K562 (cell line): ENCODE results near the gene SULT1A2. TPM values are rescaled to one million over a fixed set of nuclear protein-coding genes. Genes with fewer than 3 reads are reported as not detected.

Source experiments
- ATAC-seq: fragments of 200-7000 bp; cut with Tn5 transposase; 3 replicates; pipeline ENCODE4 v1.9.1; 2020; ENCODE audit warnings: moderate library complexity
- BruUV-seq: library from RNA; stranded (reverse); fragments of 400-500 nt; replicated peaks from 2 replicates; lab custom pipeline; 2021; lab: Mats Ljungman, UMichigan
- CTCF ChIA-PET: fragments of 300-600 bp; formaldehyde crosslinking; extraction: SDS; loops from one replicate; lab custom pipeline; 2021; ENCODE audit warnings: low intra/inter-chr PET ratio; lab: Yijun Ruan, JAX
- POLR2A ChIA-PET: fragments of 300-600, 350-650 bp; sonication (Branson Sonifier 250); formaldehyde crosslinking; extraction: SDS; loops from one replicate; lab custom pipeline; 2021; ENCODE audit warnings: antibody characterized with exemption, inconsistent platforms; lab: Yijun Ruan, JAX
- DNase-seq, 4 experiments: peaks; one replicate each; pipeline versions ENCODE4 v3.0.0 to v3.0.0-alpha.2; 2011 to 2018; ENCODE audit warnings: low spot score in 3 of 4, mixed read lengths in 3 of 4; ENCODE audit errors: extremely low read depth in 1 of 4
- FAIRE-seq: peaks from 2 replicates; lab custom pipeline; 2011; peaks lifted over from hg19 to GRCh38; lab: Jason Lieb, UNC
- H2AFZ ChIP-seq: 2 replicates; pipeline ENCODE4 v1.6.0; 2011; ENCODE audit warnings: low read depth, low read length, control low read depth, inconsistent platforms
- H3K27ac ChIP-seq: fragments of 200-600 bp; 3 replicates; pipeline ENCODE4 v1.8.0; 2011; ENCODE audit warnings: low read depth, mild to moderate bottlenecking, control low read depth, inconsistent platforms, low read length, moderate library complexity, mixed read lengths; ENCODE audit errors: extremely low read depth
- H3K27me3 ChIP-seq, 2 experiments: fragments of 300-600 bp in 1 of 2; 2 replicates in 1 of 2; 3 replicates in 1 of 2; pipeline versions ENCODE4 v1.6.0 to v1.8.0; 2011; ENCODE audit warnings: inconsistent platforms in 2 of 2, low read length in 2 of 2, mild to moderate bottlenecking in 1 of 2, mixed read lengths in 1 of 2, moderate library complexity in 1 of 2; ENCODE audit not compliant: control insufficient read depth in 2 of 2, insufficient read depth in 2 of 2
- H3K36me3 ChIP-seq: fragments of 300-600 bp; 3 replicates; pipeline ENCODE4 v1.8.0; 2011; ENCODE audit warnings: mild to moderate bottlenecking, low read length, inconsistent platforms; ENCODE audit not compliant: control insufficient read depth, insufficient read depth
- H3K4me1 ChIP-seq, 2 experiments: fragments of 200-600 bp in 1 of 2; replicated peaks in 1 of 2; 2 replicates in 1 of 2; 3 replicates in 1 of 2; pipeline versions ENCODE4 v1.5.1 to v1.8.0; 2011; ENCODE audit warnings: inconsistent platforms in 2 of 2, low read length in 2 of 2, mild to moderate bottlenecking in 1 of 2, mixed read lengths in 1 of 2, moderate library complexity in 1 of 2; ENCODE audit not compliant: control insufficient read depth in 2 of 2, insufficient read depth in 2 of 2
- H3K4me2 ChIP-seq: 2 replicates; pipeline ENCODE4 v1.6.1; 2011; ENCODE audit warnings: low read length, control low read depth, inconsistent platforms, mixed read lengths; ENCODE audit not compliant: insufficient read depth
- H3K4me3 ChIP-seq: fragments of 200-600 bp; sonication (generic), shearing (Covaris generic); 2 replicates; pipeline ENCODE4 v1.5.1; 2016; ENCODE audit warnings: control low read depth, inconsistent platforms
- H3K79me2 ChIP-seq: fragments of 200-600 bp; 3 replicates; pipeline ENCODE4 v1.8.0; 2011; ENCODE audit warnings: low read length, inconsistent platforms; ENCODE audit not compliant: control insufficient read depth, insufficient read depth
- H3K9ac ChIP-seq, 2 experiments: 2 replicates each; pipeline versions ENCODE4 v1.6.0 to v1.6.1; 2011; ENCODE audit warnings: low read depth in 2 of 2, low read length in 2 of 2, control low read depth in 1 of 2, inconsistent platforms in 1 of 2, mild to moderate bottlenecking in 1 of 2, mixed read lengths in 1 of 2; ENCODE audit not compliant: insufficient read depth in 1 of 2
- H3K9me1 ChIP-seq: one replicate; pipeline ENCODE4 v1.6.0; 2011; ENCODE audit warnings: inconsistent platforms, mild to moderate bottlenecking, low read length, moderate library complexity; ENCODE audit not compliant: control insufficient read depth, insufficient read depth
- H3K9me3 ChIP-seq: replicated peaks from 2 replicates; pipeline ENCODE4 v1.5.1; 2011; ENCODE audit warnings: low read depth, low read length, inconsistent platforms; ENCODE audit not compliant: control insufficient read depth, insufficient read depth
- H4K20me1 ChIP-seq: replicated peaks from 2 replicates; pipeline ENCODE4 v1.6.1; 2011; ENCODE audit warnings: low read length, inconsistent platforms, mixed read lengths; ENCODE audit not compliant: control insufficient read depth, insufficient read depth
- CHCHD3 ChIP-seq: fragments of 250-450 bp; sonication (Bioruptor Pico); IDR thresholded peaks from 2 replicates; pipeline ENCODE4 v2.1.2; 2022; ENCODE audit warnings: mild to moderate bottlenecking
- FOXP1 ChIP-seq: sonication (generic); formaldehyde crosslinking; IDR thresholded peaks from 2 replicates; pipeline ENCODE4 v1.8.0; 2022; ENCODE audit warnings: mild to moderate bottlenecking, missing genetic modification reagents
- GTF2A2 ChIP-seq: IDR thresholded peaks from 2 replicates; pipeline ENCODE4 v1.6.1; 2016; ENCODE audit warnings: mild to moderate bottlenecking, missing genetic modification characterization, missing compliant biosample characterization
- HEY1 ChIP-seq: fragments of 250-450 bp; sonication (Bioruptor Pico); IDR thresholded peaks from 2 replicates; pipeline ENCODE4 v1.5.0; 2020; ENCODE audit warnings: mild to moderate bottlenecking, moderate library complexity, borderline replicate concordance
- KDM1A ChIP-seq, 2 experiments: fragments of 450-650 bp; IDR thresholded peaks; 2 replicates each; pipeline ENCODE4 v1.6.1; 2016; ENCODE audit warnings: mild to moderate bottlenecking in 2 of 2
- KLF1 ChIP-seq: fragments of 450-650 bp; IDR thresholded peaks from 2 replicates; pipeline ENCODE4 v1.6.1; 2016; ENCODE audit warnings: missing genetic modification characterization, missing compliant biosample characterization
- NFXL1 ChIP-seq: fragments of 450-650 bp; formaldehyde crosslinking; IDR thresholded peaks from 2 replicates; pipeline ENCODE4 v1.4.0; 2021; ENCODE audit warnings: mild to moderate bottlenecking
- NR2F6 ChIP-seq: fragments of 450-650 bp; formaldehyde crosslinking; IDR thresholded peaks from 2 replicates; pipeline ENCODE4 v1.4.0; 2020; ENCODE audit warnings: mild to moderate bottlenecking
- SMAD4 ChIP-seq: fragments of 250-450 bp; sonication (Bioruptor Pico); conservative IDR thresholded peaks from 2 replicates; pipeline ENCODE4 v1.8.0; 2021; ENCODE audit warnings: inconsistent platforms, mild to moderate bottlenecking, moderate library complexity
- SNIP1 ChIP-seq: fragments of 450-650 bp; IDR thresholded peaks from 2 replicates; pipeline ENCODE4 v1.7.1; 2017; ENCODE audit warnings: low read depth, mild to moderate bottlenecking
- TAL1 ChIP-seq: fragments of 450-650 bp; IDR thresholded peaks from 2 replicates; pipeline ENCODE4 v1.6.1; 2016; ENCODE audit warnings: mild to moderate bottlenecking
- ZNF140 ChIP-seq: fragments of 250-450 bp; sonication (Bioruptor Pico); IDR thresholded peaks from 2 replicates; pipeline ENCODE4 v1.8.0; 2021; ENCODE audit warnings: moderate library complexity, mild to moderate bottlenecking, inconsistent platforms
- ZNF174 ChIP-seq: fragments of 250-450 bp; sonication (Bioruptor Pico); IDR thresholded peaks from 2 replicates; pipeline ENCODE4 v1.4.0; 2020; ENCODE audit warnings: mild to moderate bottlenecking
- ZNF707 ChIP-seq: fragments of 250-450 bp; sonication (Bioruptor Pico); conservative IDR thresholded peaks from 2 replicates; pipeline ENCODE4 v1.8.0; 2022; ENCODE audit warnings: inconsistent platforms, mild to moderate bottlenecking, moderate library complexity
- WGBS: fragments of 100-300 bp; shearing (Covaris generic); methylation state at CpG from one replicate; pipeline ENCODE4 v1.1.6; 2016; ENCODE audit warnings: low coverage, mixed read lengths; ENCODE audit not compliant: insufficient coverage; ENCODE audit errors: missing lambda C conversion rate; 5-methylcytosine and 5-hydroxymethylcytosine counted together
- in situ Hi-C: fragments of 300-500 bp; cut with MboI; formaldehyde crosslinking; loops from 4 replicates; pipeline ENCODE4 v1.15.0; 2018; ENCODE audit warnings: inconsistent platforms, mixed read lengths
- intact Hi-C: fragments of 100-400 bp; cut with micrococcal nuclease; formaldehyde crosslinking; loops from 2 replicates; pipeline ENCODE4 v1.14.2; 2022
- polyA plus RNA-seq, 8 experiments: library from polyadenylated mRNA; depleted of rRNA in 4 of 8; stranded (reverse) in 5 of 8; unstranded in 3 of 8; fragments of >200 nt; fragmentation: Nextera tagmentation in 2 of 8; fragmentation: Illumina TruSeq in 1 of 8; extraction: Ambion mirVana in 2 of 8; extraction: Trizol in 1 of 8; gene quantifications; 2 replicates each; pipeline versions ENCODE4 v1.2.1 to v1.2.3, GENCODE V29; 2011 to 2014; ENCODE audit warnings: inconsistent platforms in 1 of 8, missing spikeins in 1 of 8
- total RNA-seq, 7 experiments: library from RNA; depleted of rRNA in 6 of 7; stranded (reverse); fragments of >200 nt in 6 of 7; fragmentation: Illumina TruSeq in 2 of 7; extraction: Trizol in 2 of 7; gene quantifications; 2 replicates each; pipeline versions ENCODE4 v1.2.1 to v1.2.3, GENCODE V29; 2011 to 2021; ENCODE audit warnings: low replicate concordance in 1 of 7
- TF ChIP-seq, protein P1 (sequence below): fragments of 200-800 bp; sonication (Bioruptor generic); IDR thresholded peaks from 2 replicates; pipeline ENCODE4 v1.6.1; 2017; ENCODE audit warnings: missing genetic modification characterization, missing compliant biosample characterization
- TF ChIP-seq, protein P2 (sequence below), 2 experiments: fragments of 150-350 bp in 1 of 2; IDR thresholded peaks; 2 replicates each; pipeline ENCODE4 v1.6.1; 2012 to 2016; ENCODE audit warnings: low read depth in 2 of 2, low read length in 2 of 2, mild to moderate bottlenecking in 1 of 2, moderate library complexity in 1 of 2
- TF ChIP-seq, protein P3 (sequence below): IDR thresholded peaks from 2 replicates; pipeline ENCODE4 v1.6.1; 2014; ENCODE audit warnings: antibody characterized with exemption

The SULT1A2 gene
- total and polyA plus RNA-seq, 9 of the 15 experiments (the other 6 are each of a cell fraction or from before 2014, with no cell fraction given), result 0.73 to 3.2 (median 1.7) TPM

DNA sequence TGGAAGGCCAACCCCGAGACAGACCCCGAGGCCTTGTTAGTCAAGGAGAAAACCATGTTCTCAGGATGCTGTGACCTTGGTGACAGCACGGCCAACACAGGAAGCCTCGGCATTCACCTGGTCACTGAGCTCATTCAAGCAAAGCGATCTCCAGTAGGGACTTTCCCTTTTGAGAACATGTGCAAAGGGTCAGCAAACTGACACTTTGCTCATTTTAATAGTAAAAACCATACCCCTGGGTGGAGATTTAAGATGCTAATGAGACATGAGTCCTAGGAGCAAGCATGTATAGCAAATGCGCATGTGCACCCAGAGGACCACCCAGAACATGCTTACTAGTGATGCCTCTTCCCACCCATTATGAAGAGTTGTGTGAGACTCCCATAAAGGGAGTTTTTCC lies 5.7 kb upstream of the SULT1A2 start:
- peak; percentile 26 for FAIRE-seq
- CTCF ChIA-PET, result no interaction called here
- no peak for TF ChIP-seq KLF1 (tag)
- TF ChIP-seq HEY1 (CRISPR knock-in tag), result no peak
- TF ChIP-seq ZNF174 (CRISPR knock-in tag), result no peak
- TF ChIP-seq NFXL1, result no peak
- TF ChIP-seq TAL1, result no peak
- no peak for TF ChIP-seq GTF2A2
- TF ChIP-seq NR2F6, result no peak
- no peak for TF ChIP-seq FOXP1 (CRISPR knock-in tag)
- TF ChIP-seq, protein P1, sequence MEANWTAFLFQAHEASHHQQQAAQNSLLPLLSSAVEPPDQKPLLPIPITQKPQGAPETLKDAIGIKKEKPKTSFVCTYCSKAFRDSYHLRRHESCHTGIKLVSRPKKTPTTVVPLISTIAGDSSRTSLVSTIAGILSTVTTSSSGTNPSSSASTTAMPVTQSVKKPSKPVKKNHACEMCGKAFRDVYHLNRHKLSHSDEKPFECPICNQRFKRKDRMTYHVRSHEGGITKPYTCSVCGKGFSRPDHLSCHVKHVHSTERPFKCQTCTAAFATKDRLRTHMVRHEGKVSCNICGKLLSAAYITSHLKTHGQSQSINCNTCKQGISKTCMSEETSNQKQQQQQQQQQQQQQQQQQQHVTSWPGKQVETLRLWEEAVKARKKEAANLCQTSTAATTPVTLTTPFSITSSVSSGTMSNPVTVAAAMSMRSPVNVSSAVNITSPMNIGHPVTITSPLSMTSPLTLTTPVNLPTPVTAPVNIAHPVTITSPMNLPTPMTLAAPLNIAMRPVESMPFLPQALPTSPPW (CRISPR knock-in tag), result no peak
- TF ChIP-seq KDM1A (IDR thresholded peaks at IDR 0.05), result no peak
- no peak for TF ChIP-seq ZNF140 (CRISPR knock-in tag)
- TF ChIP-seq, protein P2, sequence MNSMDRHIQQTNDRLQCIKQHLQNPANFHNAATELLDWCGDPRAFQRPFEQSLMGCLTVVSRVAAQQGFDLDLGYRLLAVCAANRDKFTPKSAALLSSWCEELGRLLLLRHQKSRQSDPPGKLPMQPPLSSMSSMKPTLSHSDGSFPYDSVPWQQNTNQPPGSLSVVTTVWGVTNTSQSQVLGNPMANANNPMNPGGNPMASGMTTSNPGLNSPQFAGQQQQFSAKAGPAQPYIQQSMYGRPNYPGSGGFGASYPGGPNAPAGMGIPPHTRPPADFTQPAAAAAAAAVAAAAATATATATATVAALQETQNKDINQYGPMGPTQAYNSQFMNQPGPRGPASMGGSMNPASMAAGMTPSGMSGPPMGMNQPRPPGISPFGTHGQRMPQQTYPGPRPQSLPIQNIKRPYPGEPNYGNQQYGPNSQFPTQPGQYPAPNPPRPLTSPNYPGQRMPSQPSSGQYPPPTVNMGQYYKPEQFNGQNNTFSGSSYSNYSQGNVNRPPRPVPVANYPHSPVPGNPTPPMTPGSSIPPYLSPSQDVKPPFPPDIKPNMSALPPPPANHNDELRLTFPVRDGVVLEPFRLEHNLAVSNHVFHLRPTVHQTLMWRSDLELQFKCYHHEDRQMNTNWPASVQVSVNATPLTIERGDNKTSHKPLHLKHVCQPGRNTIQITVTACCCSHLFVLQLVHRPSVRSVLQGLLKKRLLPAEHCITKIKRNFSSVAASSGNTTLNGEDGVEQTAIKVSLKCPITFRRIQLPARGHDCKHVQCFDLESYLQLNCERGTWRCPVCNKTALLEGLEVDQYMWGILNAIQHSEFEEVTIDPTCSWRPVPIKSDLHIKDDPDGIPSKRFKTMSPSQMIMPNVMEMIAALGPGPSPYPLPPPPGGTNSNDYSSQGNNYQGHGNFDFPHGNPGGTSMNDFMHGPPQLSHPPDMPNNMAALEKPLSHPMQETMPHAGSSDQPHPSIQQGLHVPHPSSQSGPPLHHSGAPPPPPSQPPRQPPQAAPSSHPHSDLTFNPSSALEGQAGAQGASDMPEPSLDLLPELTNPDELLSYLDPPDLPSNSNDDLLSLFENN (IDR thresholded peaks at IDR 0.05; ENCODE audit: low read depth in 2 of 2, low read length in 2 of 2), result no peak
- TF ChIP-seq ZNF707, result no peak
- no peak for TF ChIP-seq CHCHD3 (CRISPR knock-in tag)
- no peak for TF ChIP-seq SMAD4
- TF ChIP-seq, protein P3, sequence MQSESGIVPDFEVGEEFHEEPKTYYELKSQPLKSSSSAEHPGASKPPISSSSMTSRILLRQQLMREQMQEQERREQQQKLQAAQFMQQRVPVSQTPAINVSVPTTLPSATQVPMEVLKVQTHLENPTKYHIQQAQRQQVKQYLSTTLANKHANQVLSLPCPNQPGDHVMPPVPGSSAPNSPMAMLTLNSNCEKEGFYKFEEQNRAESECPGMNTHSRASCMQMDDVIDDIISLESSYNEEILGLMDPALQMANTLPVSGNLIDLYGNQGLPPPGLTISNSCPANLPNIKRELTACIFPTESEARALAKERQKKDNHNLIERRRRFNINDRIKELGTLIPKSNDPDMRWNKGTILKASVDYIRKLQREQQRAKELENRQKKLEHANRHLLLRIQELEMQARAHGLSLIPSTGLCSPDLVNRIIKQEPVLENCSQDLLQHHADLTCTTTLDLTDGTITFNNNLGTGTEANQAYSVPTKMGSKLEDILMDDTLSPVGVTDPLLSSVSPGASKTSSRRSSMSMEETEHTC, result no peak
- no peak for TF ChIP-seq SNIP1

More for the DNA sequence above, 5.7 kb upstream of the SULT1A2 start:
- in situ Hi-C loops, result loop anchor here (25.0 kb wide), 4 partner anchors 110 to 1610 kb away; partner anchors contain the start of genes EIF3C and EIF3CL
- no TSS peak for BruUV-seq
- Histone ChIP-seq H2AFZ (no peak overlapping the region), H3K27me3 (no peaks in the 10 kb centered on the region), H3K9ac (no peak overlapping the region), H3K9me3 (no peaks in the 10 kb centered on the region), H3K9me1 (peaks cover 4% of the 10 kb centered on the region), H3K4me2 (no peak overlapping the region), H3K79me2 (no peaks in the 10 kb centered on the region), H3K27ac (no peak overlapping the region), H3K36me3 (no peaks in the 10 kb centered on the region), H3K4me1 (peaks cover 5 to 7% of the 10 kb centered on the region in 2 experiments), H3K4me3 (no peak overlapping the region), H4K20me1 (no peaks in the 10 kb centered on the region)
- DNase-seq (no peak), ATAC-seq (no peak)
- 49% methylated on average over 3 of the region's 6 CpGs for WGBS
- intact Hi-C loops, result no loop called here
- POLR2A ChIA-PET, result interaction anchor here (0.6 to 1.8 kb wide), 3 partner anchors 9 to 73 kb away, joined by 3 to 6 read pairs (median 3); no protein-coding TSS in a partner anchor
